HG02973 (cell line): Measurements from ENCODE around the gene LMAN2.
"Not testable (repeated sequence)": the region's sequence is repeated elsewhere in the genome, so short reads cannot be mapped to it uniquely, and the experiment has no call there.

Experiments used
- ATAC-seq: cut with Tn5 transposase; IDR thresholded peaks from one replicate; pipeline ENCODE4 v1.9.1; 2021; ENCODE audit warnings: moderate library complexity; ENCODE audit not compliant: unreplicated experiment

The LMAN2 gene

DNA sequence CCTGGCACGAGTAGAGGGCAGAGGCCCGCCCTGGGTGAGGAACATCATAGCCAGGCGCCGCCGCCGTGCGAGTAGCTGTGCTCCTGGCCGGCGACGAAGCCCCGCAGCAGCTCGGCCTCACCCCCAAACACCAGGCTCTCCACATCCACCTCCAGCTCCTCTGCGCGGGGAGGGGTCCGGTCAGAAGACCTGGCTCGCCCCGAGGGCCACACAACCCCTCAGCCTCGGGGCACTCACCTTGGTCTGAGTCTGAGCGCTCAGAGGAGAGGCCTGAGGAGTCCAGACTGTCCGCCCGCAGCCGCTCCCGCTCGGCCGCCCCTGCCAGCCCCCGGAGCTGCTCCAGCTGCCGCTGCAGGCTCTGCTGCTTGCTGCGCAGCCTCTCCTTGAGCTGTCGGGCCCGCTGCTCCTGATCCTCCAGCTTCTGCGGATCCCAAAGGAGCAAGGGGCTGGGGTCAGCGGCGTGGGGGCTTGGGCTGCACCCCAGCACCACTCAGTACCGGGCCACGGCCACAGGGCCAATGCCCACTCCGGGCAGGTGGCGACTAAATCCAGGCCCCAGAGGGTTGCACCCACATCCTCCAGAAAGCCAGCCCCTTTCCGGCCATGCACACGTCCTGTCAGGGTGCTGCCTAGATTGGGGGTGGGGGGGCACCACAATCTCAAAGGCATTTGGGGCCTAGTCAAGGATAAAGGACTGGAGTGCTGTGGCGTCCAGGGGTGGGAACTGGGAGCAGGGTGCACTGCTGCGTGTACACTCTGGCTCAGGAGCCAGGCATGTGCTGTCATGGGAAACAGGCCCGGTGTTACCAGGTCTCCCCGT lies 43.7 kb downstream of the LMAN2 start:
- no peak for ATAC-seq

DNA sequence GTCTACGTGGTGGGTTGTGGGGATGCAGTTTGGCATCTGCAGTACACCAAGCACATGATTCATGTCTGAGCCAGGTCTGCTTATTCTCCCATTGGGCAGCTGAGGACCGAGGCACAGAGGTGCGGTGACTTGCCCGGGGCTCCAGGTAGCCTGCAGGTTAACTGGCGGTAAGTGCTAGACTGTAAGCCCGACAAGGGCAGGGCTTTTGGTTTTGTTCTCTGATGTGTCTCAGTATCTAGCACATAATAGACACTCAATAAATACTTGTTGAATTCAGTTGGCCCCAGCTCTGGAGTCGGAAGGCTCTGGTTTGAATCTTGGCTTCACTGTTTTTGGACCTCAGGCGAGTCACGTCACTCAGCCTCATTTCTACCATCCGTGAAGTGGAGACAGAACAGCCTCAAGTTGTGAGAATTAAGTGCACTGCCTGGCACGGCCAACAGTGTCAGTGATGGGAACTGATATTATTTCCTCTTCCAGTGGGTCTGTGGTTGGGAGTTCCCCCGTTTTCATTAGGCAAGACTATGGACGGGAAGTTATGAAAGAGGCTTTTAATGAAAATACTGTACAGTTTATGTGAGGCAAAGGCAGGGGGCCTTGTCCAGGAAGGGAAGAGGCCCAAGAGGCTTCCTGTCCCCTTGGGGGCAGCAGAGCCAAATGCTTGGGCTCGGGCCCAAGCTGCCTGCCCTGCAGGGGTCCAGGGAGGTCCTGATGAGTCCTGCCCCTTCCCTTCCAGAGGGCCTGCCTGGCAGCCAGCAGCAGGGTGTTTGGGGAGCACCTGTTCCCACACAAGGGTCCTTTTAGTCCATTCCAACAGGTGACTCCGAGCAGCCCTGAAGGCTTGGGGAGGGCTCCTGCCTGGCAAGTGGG lies 44.6 kb downstream of the LMAN2 start:
- no peak for ATAC-seq

- not testable (repeated sequence) for ATAC-seq
Observed at GRCh38 chr5:177306103-177306640, 45.3 kb downstream of the LMAN2 start.

DNA sequence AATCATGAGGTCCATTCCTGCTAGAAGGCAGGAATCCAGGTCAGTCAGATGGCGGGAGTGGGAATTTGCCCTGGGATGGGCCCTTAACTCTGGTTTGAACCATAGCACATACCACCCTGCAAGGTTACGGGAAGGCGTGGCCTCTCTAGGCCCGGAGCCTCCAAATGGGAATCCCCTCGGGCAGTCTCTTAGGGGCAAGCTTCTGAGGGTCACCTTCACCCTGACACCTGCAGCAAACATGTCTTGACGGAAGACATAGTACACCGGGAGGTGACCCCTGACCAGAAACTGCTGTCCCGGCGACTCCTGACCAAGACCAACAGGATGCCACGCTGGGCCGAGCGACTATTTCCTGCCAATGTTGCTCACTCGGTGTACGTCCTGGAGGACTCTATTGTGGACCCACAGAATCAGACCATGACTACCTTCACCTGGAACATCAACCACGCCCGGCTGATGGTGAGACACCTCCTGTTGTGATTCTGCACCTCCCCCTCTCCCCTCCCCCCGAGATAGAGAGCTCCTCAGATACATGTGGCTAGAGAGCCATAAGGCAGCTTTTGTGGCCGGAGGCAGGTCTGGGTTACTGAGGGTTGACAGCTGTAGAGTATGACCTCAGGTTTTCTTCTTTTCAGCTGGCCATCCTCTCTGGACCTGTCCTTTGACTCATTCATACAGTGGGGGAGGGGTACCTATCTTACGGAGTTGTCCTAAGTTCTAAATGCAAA lies 46.9 kb downstream of the LMAN2 start:
- no peak for ATAC-seq

- ATAC-seq, result no peak
Observed at GRCh38 chr5:177303925-177304391, 47.5 kb downstream of the LMAN2 start.

DNA sequence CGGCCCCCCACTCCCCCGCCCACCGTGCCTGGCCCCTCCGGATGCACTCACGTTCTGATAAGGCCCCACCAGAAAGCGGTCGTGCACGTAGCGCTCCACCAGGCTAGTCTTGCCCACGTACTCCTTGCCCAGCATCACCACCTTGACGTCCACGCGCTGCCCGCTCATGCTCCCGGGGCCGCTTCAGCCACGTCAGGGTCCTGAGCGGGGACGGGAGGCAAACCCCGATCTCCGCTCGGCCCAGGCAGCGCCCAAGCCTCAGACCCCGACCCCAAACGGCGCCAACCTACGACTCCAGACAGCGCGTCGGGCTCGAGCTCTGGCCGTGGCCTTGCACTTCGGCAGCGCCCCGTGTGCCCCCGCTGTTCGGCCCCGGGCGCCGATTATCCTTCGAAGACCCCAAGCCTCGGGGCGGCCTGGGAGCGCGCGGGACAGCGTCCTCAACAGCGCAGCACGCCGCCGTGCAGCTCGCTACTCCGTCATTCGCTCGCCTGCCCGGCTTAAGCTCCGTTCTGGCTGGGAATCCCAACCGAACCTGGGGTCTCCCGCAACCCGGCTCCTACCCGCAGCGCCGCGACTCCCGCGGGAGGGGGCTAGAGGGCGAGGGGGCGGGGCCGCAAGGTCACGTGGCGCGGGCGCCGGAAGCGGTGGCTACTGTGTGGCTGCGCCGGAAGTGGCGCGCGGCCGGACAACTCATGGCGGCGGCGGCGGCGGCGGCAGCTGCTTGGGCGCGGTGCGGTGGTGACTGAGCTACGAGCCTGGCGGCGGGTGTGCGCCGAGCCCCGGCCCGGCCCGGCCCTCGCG lies 48.1 kb downstream of the LMAN2 start, which contains the start of the genes PRELID1 and RAB24:
Gene PRELID1 (plus strand): TSS at position 679 of the 804 bp plus-strand sequence. CDS start 187 bp downstream, outside the sequence.
Gene RAB24 (minus strand): TSS at position 599 of the 804 bp plus-strand sequence. CDS start 431 bp downstream, at position 168.
- ATAC-seq, result peak; percentile 48

DNA sequence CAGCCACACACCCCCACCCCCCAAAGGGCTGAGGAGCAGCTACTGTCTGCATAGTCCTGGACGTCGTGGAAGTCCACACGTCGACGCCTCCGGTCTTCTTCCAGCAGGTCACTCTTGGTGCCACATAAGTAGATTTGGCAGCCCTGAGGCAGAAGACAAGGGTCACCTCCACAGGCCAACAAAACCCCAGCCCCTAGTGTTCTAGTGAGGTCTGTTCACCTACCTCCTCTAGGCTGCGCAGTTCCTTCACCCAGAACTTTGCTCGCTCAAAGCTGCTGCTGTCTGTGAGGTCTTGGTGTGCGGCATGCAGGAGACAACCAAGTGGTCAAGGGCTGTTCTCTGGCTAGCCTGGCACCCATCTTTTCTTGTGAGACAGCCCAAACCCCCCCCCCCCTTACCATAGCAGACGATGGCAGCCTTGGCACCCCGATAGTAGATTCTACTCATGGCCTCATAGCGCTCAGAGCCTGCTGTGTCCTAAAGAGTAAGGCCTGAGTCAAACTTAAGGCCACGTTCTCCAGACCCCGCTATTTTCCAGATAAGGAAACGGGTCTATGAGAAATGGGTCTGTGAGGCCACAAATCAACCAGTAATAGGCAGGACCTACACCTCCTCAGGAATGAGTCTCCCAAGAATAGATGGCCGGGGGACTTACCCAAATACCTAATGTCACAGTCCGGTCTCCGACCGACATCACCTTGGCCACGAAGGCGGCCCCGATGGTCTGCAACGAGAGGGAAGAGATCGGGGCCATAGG lies 48.9 kb downstream of the LMAN2 start:
- ATAC-seq, result no peak

DNA sequence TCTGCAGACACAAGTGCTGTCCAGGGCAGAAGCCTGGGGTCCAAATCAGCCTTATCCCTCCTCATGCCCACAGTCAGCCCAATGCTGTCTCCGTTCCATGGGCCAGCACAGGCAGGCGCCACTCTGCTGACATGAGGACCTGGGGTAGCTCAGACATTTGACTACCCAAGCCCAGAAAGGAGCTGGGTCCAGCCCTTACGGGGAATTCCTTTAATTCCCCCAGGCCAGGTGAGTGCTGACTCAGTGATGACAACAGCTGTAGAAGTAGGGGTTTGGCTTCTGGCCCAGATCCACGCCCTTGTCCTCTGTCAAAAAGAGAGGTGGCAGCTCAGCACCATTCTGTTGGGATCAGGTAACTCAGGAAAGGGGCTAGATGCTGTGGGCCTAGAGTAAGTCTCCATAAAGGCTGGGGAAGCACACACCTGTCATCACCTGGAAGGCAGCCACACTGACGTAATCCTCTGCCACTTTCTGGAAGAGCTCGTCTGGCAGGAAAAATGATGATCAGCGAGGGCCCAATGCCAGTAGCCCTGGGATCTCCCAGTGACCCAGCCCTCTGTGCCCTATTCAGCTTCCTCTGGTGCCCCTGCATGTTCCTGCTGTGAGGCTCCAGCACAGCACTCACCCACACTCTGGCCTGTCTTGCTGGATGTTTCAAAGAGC lies 49.8 kb downstream of the LMAN2 start:
- no peak for ATAC-seq

GRCh38 chr5:177300951-177301350 lies 50.5 kb downstream of the LMAN2 start:
- no peak for ATAC-seq

DNA sequence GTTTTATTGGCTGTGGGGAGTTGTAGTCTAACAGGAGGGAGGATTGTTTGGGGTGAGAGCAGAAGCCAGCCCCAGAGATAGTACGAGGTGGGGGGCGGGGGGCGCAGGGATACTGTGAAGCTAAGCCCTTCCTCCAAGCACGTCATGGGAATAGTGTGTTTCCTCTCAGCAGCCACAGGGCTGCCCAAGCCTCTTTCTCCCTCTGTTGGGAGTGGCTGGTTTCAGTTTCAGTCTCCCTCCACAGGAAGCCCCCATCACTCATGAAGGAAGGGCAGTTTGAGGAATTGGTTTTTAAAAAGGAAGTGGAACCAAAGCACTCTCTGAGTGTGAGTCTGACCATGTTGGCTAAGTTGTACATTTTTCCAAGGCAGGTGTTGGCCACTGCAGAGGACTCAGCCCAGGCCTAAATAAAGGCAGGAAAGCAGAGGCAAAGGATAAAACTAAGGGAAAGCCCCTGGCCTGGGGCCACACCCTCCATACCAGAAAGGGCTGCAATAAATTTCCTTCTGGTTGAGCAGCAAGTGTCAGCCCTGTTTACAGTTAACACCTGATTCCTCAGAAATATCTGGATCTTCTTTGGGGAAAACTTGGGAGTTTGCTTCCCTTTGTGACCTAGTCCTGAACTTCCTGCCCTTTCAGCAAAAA lies 51.1 kb downstream of the LMAN2 start:
- ATAC-seq, result peak; percentile 31

DNA sequence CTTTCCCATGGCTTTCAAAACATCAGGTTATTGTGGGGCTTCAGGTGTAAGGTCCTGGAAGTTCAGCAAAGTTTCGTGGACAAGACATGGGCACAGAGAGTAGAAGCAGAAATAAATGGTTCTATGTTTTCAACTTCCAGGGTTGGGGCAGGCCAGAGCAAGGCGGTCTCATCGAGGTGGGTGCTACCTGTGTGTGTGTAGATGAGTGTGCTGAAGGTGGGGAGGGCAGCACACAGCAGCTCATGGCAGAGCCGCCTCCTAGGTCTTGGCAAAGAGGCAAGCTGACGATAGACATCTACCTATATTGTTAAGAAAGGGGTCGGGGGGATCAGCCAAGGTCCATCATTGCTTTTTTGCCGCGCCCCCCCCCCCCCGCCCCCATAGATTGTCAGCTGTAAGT lies 51.8 kb downstream of the LMAN2 start:
- ATAC-seq, result no peak

DNA sequence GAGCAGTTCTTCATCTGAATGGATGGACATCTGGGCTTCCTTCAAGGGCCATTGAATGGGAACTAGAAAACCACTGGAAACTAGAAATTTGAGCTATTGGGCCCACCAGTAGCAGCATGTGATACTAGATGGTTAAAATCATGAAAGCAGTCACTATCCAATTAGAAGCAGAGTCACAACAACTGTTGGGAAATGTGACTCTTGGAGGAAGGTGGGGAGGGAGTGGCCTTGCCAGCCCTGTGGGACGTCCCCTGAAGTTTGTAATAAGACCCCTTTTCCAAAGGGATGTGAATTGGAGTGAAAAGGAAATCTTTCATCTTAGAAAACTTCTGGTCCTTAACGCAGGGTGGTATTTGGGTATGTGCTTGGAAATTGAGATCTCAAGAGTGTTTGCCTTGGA lies 53.5 kb downstream of the LMAN2 start:
- no peak for ATAC-seq

DNA sequence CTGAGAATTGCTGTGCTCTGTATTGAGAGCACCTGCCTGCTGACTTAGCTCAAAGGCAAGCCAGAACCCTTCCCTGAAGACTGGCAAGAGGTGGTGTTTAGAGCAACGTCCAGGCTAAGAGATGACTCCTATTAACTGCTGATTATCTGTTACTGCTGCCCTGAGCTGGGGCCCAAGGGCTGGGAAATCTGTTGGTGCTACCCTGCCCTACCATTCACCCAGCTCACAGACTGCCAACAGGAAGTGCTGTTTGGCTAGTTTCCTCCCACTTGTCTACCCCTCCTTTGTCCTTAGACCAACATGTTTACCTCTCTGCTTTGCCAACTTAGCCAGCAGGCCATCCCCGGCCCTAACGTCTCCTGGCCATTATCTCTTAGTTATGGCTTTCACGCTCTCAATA lies 54.9 kb downstream of the LMAN2 start:
- ATAC-seq, result no peak

DNA sequence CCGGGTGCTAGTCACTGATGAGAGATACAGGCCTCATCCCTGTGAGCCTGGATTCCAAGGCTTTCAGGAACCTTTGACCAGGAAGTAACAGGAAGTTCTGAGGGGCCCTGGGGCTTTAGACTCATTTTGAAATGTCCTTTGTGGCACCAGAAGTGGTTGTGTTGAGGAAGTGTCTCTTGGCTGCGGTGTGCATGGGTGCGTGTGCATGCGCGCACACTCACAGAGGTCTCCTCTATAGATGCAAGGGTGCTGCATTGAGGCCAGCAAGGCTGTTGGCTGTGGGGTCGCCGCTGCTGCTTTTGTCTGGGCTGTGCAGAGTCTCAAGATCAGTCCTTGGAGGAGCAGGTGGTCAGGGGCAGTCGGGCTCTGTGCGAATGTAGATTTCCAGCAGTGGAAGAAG lies 55.5 kb downstream of the LMAN2 start:
- no peak for ATAC-seq

DNA sequence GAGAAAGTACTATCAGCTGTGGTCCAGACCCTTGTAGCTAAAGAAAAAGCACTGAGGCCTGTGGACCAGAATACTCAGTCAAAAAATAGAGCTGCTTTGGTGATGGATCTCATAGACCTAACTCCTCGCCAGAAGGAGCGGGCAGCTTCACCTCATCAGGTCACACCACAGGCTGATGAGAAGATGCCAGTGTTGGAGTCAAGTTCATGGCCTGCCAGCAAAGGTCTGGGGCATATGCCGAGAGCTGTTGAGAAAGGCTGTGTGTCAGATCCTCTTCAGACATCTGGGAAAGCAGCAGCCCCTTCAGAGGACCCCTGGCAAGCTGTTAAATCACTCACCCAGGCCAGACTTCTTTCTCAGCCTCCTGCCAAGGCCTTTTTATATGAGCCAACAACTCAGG lies 56.8 kb downstream of the LMAN2 start:
- ATAC-seq, result no peak

GRCh38 chr5:177293819-177294581 lies 57.5 kb downstream of the LMAN2 start:
- ATAC-seq, result no peak

DNA sequence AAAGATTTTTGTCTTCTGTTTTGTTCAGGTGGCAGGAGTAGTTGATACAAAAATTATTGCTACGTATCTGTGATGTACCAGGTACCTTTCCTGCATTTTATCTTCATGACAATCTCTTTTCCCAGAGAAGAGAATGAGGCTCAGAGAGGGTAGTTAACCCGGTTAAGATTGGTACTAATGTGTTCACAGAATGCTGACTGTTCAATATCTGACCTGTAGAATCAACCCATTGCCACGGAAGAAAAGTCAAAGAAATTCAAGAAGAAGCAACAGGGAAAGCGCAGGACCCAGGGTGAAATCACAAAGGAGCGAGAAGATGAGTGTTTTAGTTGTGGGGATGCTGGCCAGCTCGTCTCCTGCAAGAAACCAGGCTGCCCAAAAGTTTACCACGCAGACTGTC lies 59.7 kb downstream of the LMAN2 start:
- ATAC-seq, result no peak
